Vein endothelial cell (primary cell): ENCODE data around the gene BRICD5. TPM values are rescaled to one million over a fixed set of nuclear protein-coding genes. Genes with fewer than 3 reads are reported as not detected.

Experiments
- total RNA-seq: library from RNA; depleted of rRNA; stranded (reverse); fragments of >200 nt; gene quantifications from 2 replicates; pipeline ENCODE4 v1.2.3, GENCODE V29; 2012

BRICD5 gene
- 0.98 and 2.1 TPM in 2 replicates for total RNA-seq

DNA sequence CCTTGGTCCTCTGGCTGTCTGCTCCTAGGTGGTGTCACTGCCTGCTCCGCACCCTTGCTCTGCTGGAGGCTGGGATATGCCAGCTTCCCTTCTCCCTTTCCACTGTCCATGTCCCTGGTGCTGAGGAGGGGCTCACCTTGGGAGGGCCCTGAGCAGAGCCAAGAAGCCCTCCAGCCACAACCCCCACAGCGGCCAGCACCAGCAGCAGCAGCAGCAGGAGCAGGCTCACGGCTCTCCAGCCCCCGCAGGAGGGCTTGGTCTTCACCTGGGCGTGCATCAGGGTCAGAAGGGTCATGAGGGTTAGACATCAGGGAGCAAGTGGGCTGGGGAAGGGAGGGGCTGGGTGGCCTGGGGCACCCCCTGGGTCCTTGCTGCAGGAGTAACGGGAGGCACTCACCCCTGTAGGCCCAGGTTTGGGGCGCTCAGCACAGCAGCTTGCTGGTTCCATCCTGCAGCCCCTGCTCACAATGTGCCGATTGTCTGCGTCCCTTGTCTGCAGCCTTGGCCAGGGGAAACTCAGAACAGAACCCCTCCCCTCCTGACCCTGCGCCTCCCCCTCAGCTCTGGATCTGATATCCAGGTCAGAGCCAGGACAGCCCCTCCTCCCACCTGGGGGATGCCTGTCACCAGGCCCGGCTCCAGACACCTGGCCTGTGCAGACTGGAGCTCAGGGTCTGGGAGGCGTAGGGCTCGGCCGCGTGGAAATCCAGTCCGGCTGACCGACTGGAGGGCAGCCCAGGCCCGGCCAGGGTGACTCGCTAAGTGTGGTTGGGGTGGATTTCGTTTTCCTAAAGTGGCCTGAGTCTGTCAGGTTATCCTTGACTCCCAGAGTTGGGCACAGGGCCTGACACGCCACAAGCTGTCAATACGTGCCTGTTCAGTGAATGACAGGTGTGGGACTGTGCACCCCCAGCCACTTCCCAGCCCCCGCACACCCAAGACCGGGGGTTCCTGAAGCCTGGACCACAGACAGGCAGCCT is at the start of gene BRICD5:
BRICD5 (minus strand) TSS at position 478 of the 980 bp plus-strand sequence; CDS start at position 448, 30 bp downstream.

DNA sequence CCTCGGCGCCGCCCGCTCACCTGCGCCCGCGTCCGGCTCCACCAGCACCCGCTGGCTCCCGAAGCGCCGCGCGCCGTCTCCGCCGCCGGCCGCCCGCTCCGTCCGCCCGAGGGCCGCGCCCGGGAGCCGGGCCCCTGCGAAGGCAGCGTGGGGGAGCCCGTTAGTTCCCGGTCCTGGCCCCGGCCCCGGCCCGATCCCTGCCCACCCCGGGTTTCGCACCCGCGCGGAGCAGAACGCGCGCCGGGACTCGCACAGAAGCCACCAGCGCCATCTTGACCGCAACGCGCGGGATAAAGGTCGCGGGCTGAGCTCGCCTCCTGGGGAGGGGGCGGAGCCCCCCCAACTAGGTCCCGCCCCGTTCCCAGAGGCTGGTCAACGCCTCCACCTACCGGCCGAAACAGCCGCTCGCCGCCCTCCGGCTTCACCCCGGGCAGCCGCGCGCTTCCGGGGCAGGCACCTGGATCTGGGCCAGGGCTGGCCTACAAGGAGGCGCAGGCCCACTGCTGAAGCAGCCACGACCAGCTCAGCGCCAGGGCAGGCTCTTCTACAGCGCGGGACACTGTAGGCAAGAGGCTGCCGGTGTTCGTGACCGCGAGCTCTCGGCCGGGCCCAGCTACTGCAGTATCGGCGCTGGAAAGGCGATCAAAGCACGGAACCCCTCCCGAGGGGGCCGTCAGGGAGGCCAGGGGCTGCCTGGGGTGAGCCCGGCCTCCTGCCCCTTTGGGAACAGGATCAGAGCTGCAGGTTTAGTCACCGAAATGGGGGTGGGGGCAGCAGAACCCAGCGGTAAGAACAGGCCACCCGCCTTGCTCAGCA is 40.8 kb upstream of the BRICD5 start, which contains the start of gene ECI1:
ECI1 (minus strand) TSS at position 292 of the 816 bp plus-strand sequence; CDS start at position 271, 21 bp downstream.

DNA sequence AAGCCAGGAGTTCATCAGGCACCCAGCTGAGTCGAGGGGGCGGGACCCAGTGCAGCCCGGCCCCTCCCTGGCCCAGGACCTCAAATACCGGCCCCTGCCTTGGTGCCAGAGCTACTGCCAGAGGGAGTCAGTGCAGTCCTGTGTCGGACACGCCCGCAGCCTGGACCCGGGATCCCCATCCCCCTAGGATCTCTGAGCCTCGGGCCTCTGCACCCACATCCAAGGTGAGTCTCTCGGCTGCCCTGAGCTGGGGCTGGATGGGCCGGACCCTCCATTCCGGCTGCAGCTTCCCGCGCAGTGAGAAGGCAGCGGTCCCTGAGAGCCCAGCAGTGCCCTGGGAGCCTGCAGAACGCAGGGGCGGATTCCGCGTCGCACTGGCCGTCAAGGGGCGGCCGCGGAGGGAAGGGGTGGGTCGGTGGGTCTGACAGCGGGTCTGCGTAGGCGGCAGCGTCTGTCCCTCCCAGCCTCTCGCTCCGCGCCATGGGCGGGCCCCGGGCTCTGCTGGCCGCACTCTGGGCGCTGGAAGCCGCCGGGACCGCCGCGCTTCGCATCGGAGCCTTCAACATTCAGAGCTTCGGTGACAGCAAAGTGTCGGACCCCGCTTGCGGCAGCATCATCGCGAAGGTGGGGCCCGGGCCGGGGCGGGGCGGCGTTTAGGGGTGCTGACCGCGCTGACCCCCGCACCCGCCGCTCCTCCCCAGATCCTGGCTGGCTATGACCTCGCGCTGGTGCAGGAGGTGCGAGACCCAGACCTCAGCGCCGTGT is 25.9 kb upstream of the BRICD5 start, which contains the start of gene DNASE1L2:
DNASE1L2 (plus strand) TSS at position 108 of the 765 bp plus-strand sequence; CDS start at position 481, 373 bp downstream.

DNA sequence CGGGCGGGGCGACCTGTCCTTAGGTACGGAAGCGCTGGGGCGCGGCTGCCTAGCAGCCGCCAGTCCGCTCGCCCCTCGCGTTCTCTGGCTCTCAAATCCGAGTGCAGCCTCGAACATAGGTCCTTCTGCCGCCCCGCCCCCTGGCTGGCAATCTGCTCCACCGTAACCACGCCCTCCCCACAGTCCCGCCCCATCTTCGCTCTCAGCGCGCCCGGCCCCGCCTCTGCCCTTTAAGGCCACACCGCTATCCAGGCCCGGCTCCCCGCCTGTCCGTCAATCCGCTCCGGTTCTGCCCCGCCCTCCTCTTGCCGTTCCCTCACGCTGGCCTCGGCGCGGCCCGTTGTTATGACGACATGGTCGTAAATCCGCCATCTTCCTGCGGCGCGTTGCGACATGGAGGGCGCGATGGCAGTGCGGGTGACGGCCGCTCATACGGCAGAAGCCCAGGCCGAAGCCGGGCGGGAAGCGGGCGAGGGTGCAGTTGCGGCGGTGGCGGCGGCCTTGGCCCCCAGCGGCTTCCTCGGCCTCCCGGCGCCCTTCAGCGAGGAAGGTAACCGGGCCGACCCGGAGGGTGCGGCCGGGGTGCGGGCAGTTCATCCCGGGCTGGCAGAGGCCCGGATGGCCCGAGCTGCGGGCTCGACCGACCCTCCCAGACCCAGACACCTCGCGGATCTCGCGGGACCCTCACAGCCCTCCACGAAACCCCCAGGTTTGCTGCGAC is 12.7 kb upstream of the BRICD5 start, which contains the start of gene E4F1:
E4F1 (plus strand) TSS at position 371 of the 721 bp plus-strand sequence; CDS start at position 394, 23 bp downstream.

DNA sequence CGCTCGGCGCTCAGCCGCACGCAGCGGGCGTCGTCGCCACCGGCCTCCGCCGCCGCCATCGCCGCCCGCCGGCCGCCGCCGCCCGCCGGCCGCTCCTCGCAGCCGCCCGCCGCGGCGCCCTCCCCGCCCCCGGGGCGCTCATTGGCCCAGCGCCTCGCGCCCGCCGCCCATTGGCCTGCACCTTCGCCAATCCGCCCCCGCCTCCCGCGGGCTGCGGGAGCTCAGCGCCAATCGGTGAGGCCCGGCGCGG is 4.0 kb upstream of the BRICD5 start, which contains the start of gene PGP:
PGP (minus strand) TSS at position 122 of the 250 bp plus-strand sequence; CDS start at position 59, 63 bp downstream.

DNA sequence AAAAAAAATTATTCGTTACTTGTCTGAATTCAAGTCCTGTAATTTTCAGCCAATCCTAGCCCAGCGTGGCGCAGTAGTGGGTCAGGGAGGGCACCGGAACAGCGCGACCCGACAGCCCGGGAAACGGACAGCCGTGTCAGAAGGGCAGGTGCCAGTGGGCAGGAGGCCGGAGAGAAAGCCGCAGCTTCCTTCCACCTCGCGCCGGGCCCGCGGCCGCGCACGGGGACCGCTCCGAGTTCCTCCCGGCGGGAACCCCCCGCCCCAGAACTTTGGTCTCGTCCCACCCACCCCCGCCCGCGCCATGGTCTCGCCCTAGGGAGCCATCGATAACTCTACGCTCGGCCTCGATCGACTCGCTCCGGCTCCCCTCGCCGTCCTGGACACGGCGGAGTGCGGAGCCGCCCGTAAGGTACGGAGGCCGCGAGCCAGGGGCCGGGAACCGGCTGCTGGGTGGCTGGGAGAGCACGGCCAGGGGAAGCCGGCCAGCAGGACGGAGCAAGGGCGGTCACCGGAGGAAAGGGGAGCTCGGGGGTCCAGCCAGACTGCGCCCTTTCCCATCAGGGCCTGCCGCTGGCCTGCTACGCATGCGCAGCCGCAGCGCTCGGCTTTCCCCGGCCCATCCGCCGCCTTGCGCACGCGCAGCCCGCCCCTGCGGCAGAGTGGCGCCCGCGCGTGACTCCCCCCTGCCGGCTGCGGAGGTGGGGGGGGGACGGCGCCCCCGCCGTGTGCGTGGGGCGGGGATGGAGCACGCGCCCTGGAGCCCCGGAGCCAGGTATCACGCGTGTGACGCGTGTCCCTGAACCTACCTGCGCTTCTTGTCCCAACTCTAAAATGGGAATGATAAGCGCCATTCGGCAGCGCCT is 5.3 kb downstream of the BRICD5 start, which contains the start of gene MLST8:
MLST8 (plus strand) TSS at position 351 of the 863 bp plus-strand sequence. CDS start 632 bp downstream, outside the sequence.

DNA sequence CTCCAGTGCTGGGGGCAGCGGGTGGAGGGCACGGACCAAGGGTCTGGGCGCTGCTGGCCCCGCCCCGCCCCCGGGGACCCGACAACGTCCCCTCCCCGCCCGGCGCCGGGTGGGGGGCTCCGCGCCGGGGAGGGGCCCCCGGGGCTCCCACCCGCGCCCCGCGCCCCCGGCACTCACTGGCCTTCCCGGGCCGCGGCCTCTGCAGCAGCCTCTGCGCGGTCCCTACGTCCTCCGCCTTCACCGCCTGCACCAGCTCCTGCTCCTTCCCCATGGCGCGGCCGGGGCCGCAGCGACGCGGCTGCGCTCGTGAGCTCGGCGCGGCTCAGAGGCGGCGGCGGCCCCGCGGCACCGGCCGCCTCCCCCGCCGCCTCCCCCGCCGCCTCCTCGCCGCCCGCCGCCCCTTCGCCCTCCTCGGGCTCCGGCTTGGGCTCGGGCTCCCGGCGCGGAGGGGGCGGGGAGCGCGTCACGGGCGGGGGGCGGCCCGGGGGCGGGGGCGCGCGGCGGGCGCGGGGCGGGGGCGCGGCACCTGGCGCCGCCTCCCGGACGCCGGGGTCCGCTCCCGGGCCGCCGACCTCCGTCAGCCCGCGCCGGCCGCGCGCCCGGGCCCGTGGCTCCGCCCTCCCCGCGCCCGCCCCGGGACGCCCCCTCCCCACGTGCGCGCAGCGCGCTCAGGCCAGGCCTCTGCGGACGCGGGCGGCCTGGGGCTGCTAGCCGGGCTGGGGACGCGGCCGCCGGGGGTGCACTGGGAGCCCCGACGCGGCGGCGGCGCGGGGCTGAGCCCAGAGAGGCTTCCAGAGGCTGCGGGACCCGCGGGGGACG is 14.3 kb downstream of the BRICD5 start, which contains the start of gene CASKIN1:
CASKIN1 (minus strand) TSS at position 444 of the 819 bp plus-strand sequence; CDS start at position 271, 173 bp downstream.

Other genes with a start within 250 kb of the BRICD5 start
- 2,303 and 3,069 TPM in 2 replicates for gene RPS2, start 246.0 kb downstream of the BRICD5 start, total RNA-seq
- not detected in 2 replicates for gene RNF151, start 244.0 kb downstream of the BRICD5 start, total RNA-seq
- gene TBL3, start 238.8 kb downstream of the BRICD5 start, total RNA-seq, result 45.9 and 54.2 TPM in 2 replicates
- 0.33 TPM in 1 of 2 replicates, not detected in the other for gene NOXO1, start 229.4 kb downstream of the BRICD5 start, total RNA-seq
- gene GFER, start 226.7 kb downstream of the BRICD5 start, total RNA-seq, result 11.9 and 15.7 TPM in 2 replicates
- 1.9 and 6.9 TPM in 2 replicates for gene SYNGR3, start 220.9 kb downstream of the BRICD5 start, total RNA-seq
- gene ZNF598, start 201.0 kb downstream of the BRICD5 start, total RNA-seq, result 29.7 and 33.1 TPM in 2 replicates
- gene NPW, start 191.1 kb downstream of the BRICD5 start, total RNA-seq, result 0.98 and 1.1 TPM in 2 replicates
- 40.5 and 82.0 TPM in 2 replicates for gene NHERF2, start 184.0 kb downstream of the BRICD5 start, total RNA-seq
- 17.9 and 28.1 TPM in 2 replicates for gene NTHL1, start 163.0 kb downstream of the BRICD5 start, total RNA-seq
- 67.1 and 86.9 TPM in 2 replicates for gene TSC2, start 162.9 kb downstream of the BRICD5 start, total RNA-seq
- 64.7 and 80.0 TPM in 2 replicates for gene PKD1, start 75.0 kb downstream of the BRICD5 start, total RNA-seq
- gene RAB26, start 62.2 kb downstream of the BRICD5 start, total RNA-seq, result 0.65 and 0.86 TPM in 2 replicates
- gene TRAF7, start 55.1 kb downstream of the BRICD5 start, total RNA-seq, result 117 and 169 TPM in 2 replicates
- gene CASKIN1, start 14.3 kb downstream of the BRICD5 start, total RNA-seq, result under 0.01 TPM in 2 replicates
- 36.4 and 40.5 TPM in 2 replicates for gene MLST8, start 5.4 kb downstream of the BRICD5 start, total RNA-seq
- gene PGP, start 4.0 kb upstream of the BRICD5 start, total RNA-seq, result 20.3 and 21.9 TPM in 2 replicates
- gene E4F1, start 12.7 kb upstream of the BRICD5 start, total RNA-seq, result 31.4 and 35.3 TPM in 2 replicates
- 0.65 and 0.67 TPM in 2 replicates for gene DNASE1L2, start 25.6 kb upstream of the BRICD5 start, total RNA-seq
- 20.8 and 28.4 TPM in 2 replicates for gene ECI1, start 40.7 kb upstream of the BRICD5 start, total RNA-seq
- gene RNPS1, start 57.3 kb upstream of the BRICD5 start, total RNA-seq, result 144 and 178 TPM in 2 replicates
- gene ABCA3, start 129.9 kb upstream of the BRICD5 start, total RNA-seq, result 33.9 and 35.9 TPM in 2 replicates
- gene CCNF, start 218.6 kb upstream of the BRICD5 start, total RNA-seq, result 25.2 and 44.2 TPM in 2 replicates
- 9.2 and 10.1 TPM in 2 replicates for gene TEDC2, start 249.2 kb upstream of the BRICD5 start, total RNA-seq